GM18907 (cell line): ENCODE data around the gene ENTR1.

Experiments used
- ATAC-seq: cut with Tn5 transposase; IDR thresholded peaks from one replicate; pipeline ENCODE4 v1.9.1; 2021; ENCODE audit warnings: mild to moderate bottlenecking, moderate library complexity; ENCODE audit not compliant: unreplicated experiment

ENTR1 gene

DNA sequence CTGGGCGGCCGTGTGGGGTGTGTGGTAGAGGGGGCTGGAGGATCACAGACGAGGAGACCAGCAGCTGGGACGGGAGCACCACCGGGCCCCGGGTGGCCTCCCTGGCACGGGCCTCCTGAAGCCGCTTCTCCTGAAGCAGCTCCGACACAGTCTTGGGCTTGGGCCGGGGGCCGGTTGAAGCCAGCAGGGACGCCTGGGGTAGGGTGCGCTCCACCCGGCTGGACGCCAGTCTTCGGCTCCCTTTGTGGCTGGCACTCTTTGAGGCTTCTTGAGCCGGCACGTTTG is 31.5 kb downstream of the ENTR1 start:
- no peak for ATAC-seq

DNA sequence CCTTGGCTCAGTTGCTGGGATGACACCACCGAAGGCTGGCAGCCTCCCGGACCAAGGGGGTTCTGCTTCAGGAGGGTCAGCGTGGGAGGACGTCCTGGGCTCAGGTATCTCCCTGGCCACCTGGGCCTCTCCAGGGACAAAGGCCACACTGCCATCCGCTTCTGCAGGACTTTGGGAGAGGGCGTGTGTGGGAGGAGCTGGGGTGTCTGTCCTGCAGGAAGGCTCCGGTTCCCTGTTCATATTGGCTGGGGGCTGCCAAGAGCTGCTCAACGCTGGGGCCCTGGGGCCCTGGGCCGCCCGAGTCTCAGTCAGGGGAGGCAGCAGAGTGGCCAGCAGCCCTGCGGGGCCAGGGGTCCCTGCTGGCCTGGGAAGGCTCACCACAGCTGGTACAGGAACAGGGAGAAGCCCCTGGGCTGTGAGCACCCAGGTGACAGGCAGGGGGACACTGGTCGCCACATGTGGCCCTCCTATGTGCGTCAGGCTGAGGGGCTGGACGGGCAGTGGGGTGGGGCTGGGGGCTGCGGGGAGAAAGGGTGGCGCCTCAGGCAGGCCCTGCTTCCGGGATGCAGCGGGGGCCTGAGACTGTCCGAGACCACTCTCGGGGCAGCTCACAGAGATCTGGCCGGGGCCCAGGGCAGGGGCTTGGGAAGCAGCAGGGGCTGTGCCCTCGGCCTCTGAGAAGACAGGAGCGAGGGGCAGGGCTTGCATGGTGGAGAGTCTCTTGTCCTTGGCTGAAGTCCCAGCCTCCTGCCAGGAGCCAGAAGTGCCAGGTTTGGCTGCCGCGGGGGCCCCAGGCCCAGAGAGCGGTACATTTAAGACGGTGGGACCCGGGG is 32.0 kb downstream of the ENTR1 start:
- no peak for ATAC-seq

DNA sequence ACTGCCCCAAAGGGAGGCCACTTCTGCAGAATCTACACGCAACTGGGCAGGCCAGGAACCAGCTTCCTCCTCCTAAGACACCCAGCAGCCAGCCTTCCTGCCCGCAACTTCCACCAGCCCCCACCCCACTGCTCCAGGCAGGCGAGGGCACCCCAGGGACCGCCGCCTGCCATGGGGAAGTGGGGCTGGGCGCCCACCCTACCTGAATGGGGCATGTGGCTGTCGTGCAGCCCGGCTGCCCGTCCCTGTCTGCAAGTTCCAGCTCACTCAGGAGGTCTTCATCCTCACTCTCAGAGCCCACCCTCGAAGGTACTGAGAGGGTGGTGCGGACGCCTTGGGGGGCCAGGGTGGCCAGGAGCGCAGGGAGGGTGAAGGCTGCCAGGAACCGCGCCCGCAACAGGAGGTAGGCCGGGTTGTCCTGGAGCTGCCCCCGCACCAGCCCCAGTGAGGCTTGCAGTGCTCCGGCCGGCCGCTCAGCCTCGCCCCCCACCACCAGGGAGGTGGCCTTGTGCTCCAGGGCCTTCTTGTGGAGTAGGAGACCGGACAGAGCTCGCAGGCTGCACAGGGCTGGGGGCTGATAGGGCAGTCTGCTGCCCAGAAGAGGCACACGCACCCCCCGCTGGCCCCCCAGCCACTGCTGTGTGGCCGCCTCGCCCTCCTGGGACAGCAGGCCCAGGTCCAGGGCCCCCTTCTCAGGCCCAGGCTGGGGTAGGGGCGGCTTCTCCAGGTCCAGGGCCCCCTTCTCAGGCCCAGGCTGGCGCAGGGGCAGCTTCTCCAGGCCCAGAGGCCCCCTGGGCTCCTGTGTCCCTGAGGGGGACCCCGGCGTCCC is 32.9 kb downstream of the ENTR1 start:
- no peak for ATAC-seq

DNA sequence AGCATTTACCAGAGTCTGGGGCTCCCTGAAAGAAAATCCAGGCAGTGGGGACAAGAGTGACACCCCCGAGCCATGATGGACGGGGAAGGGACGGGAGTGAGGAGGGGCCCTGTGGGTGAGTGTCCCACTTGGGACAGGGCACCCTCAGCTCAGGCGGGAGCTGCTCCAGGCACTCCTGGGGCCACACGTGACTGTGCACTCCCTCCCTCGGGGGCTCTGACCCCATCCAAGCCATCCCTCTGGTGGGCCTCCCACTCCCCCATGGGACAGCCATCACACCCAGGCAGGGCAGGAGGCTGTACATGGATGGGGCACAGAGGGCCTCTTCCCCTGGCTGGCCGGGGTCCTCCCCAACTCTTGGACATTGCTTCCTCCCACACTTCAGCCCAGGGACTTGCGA is 34.0 kb downstream of the ENTR1 start:
- no peak for ATAC-seq

DNA sequence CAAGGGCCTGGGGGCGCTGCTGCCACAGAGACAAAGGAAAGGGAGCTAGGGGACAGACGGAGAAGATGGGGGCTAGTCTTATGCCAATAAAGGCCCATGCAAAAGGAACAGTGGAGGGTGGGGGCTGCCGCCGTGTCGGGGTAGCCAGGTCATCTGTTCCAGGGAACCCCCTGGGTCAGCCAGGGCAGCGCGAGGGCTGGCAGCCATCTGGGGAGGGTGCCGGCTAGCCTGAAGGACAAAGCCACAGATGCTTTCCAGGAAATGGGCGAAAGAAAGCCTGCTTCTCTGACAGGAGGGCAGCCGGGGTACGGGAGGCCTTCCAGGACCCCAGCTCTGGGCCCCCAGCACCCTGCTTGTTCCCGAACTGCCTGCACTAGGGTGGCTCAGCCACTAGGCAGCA is 35.3 kb downstream of the ENTR1 start:
- ATAC-seq = no peak

DNA sequence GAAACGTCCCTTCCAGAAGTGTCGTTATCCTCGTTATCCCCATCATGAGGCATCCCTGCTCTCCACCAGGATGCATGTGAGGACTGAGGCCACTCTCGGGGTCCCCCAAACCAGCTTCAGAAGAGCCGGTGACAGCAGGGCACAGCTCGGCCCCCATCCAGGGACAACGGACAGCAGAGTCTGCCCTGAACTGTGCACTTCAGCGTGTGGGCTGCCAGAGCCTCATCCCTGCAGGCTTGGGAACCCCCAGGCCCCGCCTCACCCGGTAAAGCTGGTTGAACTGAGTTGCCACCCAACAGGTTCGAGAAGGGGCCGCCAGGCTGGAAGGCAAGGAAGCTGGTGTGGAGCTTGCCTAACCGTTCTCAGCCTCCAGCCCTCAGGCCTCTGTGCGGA is 36.2 kb downstream of the ENTR1 start:
- ATAC-seq = no peak

DNA sequence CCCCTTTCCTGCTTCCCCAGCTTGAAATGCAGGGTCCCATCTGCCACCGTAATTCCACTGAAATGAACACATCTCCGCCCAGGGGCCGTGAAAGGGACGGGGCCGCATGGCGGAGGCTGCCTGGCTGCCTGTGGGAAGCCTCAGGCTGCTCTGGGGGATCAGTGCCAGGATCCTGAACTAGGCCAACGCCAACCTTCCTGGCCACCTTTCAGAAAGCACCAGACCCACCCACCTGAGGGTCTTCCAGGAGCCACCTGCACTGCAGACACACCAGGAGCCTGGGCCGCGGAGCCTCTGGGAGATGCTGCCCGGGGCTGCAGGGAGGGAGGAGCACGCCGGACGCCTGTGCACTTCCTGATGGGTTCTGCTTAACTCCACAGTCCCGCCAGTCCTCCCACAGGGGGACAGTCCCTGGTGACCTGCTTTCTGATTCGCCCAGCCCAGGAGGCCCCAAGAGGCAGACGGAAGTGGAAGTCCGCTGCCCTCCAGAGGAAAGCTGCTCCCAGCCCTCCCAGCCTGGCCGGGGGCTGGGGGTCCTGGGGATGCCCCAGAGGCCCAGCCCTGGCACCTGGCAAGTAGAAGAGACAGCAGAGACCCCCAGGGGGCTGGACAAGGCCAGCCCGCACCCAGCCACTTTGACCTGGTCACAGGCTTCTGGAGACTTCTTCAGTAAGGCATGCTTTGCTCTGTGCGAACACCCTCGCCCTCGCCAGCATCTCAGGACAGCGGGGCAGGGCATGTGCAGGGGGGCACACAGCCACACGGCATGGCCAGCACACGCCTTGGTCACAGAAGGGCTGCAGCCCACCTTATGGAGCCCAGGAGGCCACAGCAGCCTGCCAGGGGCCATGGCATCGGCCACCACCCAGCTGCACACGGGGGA is 36.9 kb downstream of the ENTR1 start, which contains the start of gene CARD9:
CARD9 (minus strand) TSS at position 370 of the 883 bp plus-strand sequence. CDS start 1,591 bp downstream, outside the sequence.
- no peak for ATAC-seq

DNA sequence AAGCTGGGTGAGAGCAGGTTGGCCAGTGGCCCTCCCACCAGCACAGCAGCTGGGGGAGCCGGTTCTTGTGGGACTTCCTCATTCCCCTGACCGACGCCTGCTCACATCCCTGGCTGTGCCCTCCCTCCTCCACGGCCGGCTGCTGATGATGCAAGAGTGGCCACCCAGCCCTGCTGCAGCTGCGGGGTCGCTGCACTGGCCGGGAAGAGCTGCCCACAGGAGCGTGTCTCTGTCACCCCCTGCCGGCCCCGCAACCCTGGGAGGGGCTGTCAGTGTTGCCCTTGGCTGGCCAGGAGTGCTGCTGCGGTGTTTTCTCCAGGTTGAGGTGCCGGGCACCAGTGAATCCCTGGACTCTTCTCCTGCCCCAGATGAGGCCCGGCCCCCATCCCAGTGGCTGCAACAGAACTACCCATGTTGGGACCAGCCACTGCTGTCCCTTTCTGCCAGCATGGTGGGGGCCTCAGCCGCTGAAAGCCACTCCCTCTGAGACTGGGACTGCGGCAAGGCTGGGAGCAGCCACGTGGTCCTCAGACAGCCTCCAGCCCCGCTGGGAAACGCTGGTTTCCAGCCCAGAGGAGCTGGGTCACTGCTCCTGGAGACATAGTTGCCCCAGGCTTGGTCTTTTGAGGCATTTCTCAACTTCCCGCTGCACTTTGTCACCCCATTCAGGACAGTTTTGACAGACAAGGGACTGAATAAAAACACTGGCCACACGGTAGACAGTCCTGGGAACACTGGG is 37.7 kb downstream of the ENTR1 start:
- ATAC-seq = no peak

DNA sequence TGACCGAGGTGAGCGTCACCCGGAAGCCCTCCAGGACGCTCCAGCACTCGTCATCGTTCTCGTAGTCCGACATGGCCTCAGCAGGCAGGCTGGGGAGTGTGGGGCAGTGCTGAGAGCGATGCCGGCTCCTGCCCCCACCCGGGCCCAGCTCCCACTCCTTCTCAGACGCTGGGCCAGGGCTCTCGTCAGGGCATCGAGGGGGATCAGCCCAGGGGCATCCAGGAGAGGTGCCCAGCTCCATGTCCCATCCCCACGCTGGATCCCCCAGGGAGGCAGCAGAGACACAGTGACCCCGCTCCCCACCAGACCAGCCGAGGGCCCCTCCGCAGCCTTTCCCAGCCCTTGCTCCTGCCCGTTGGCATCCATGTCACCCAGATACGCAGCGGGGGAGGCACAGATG is 38.4 kb downstream of the ENTR1 start:
- ATAC-seq = no peak

DNA sequence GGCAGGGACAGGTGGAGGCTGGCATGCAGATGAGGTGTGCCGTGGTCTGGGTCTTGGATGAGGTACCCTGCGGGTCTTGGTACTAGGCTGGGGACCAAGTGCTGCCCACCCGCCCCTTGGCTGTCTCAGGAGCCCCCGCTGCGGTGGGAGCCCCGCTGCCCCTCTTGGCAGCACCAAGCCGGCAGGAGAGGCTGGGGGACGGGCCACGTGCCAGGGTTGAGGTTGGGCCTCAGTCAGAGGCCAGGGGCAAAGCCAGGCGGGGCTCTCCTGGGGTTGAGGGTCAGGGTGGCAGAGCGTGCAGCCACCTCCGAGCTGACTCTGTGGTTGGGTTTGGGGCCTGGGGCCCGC is 38.9 kb downstream of the ENTR1 start:
- ATAC-seq = no peak

DNA sequence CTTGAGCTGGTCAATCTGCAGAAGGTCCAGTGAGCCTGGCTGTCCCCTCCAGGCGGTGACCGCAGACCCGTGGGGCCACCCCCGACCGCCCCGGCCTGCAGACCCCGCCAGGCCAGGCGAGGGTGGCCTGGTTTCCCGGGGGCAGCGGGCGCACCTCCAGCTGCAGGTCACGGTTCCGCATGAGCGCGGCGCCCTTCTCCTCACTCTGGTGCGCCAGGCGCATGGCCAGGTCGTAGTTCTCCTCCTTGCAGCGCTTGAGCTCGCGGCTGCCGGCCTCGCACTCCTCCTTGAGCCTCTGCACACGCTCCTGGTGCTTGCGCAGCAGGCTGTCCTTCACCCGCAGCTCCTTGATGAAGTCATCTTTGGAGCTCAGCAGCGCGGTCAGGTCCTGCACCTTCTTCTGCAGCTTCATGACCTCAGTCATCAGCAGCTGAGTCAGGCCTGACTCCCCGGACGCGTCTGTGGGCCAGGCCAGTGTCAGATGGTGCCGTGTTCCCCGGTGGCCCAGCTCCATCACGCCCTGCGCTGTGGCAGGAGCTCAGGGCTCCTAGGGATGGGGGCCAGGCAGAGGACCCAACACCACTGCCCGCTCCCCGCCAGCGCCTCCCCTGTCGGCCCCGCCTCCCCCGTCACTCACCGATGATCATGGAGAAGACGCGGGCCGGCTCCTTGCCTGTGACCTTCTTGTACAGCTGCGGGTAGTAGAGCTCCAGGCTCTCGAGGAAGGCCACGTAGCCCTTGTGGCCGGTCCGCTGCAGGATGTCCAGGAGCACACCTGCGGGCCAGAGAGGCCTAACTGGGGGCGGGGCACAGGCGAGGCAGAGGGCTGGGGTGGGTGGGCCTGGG is 39.5 kb downstream of the ENTR1 start:
- no peak for ATAC-seq

DNA sequence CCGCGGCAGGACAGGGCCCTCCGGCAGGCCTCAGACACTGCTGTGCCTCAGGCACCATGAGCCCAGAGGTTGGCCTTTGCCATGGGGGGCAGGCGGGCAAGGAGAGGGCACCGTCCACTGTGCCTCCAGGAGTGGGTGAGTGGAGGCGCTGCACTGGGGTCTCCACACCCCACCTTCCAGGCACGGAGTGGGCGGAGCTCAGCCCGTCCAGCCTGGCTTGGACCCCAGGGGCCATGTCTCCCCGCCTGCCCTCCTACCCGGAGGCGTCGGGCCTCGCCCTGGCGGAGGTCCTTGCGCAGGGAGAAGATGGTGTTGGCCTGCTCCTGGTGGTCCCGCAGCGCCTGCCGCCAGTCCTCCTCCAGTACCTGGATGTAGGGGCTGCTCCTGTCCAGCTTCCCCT is 40.4 kb downstream of the ENTR1 start:
- no peak for ATAC-seq

DNA sequence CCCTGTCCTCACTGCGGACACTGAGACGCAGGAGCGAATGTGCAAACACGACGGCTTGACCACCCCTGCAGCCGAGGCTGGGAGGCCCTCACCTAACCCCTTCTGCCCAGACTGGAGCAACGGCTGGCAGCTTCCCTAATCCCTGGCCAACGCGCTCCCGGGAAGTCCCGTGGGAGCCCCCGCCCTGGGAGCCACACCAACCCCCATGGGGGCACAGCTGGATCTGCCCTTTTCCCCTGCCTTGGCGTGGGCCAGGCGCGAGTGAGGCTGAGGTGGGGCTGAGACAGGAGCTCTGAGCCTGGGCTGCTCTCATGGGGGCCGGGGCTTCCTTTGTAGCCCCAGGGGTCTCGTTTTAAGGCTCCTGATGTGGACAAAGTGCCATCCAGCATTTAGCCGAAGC is 42.2 kb downstream of the ENTR1 start:
- ATAC-seq = no peak

DNA sequence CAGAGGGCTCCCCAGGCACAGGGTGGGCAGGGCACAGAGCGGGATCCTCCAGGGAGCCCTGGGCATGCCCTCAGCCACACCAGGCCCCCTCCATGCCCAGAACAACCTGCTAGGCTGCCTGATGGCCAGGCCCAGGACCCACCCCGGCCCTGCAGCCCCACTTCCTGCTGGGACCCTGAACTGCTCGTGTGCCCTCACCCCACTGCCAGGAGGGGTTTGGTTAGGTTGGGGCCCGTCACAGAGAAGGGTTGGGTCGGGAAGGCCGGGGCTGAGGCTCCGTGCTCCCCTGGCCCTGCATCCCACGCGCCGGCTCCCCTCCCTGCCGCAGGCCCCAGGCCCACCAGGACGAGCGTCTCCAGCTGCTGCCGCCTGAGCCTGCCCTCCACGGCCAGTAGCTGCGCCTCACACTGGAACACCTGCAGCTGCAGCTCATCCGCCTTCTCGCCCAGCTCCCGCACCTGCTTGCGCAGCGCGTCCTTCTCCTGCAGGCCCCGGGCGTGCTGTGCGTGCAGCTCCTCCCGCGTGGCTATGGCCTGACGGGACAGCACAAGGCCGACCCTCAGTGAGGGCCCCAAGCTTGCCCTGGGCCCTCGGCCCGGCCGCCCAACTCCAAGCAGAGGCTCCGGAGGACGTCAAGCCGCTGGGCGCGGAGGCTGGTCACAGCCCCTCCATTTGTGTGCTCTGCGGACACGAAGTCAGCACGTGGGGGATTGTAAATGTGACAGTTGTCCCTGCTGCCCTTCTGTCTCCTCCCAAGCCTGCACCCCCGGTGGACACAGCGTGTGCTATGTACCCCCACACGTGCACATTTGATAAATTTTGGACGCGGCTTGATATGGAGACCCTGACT is 42.9 kb downstream of the ENTR1 start:
- ATAC-seq = no peak

DNA sequence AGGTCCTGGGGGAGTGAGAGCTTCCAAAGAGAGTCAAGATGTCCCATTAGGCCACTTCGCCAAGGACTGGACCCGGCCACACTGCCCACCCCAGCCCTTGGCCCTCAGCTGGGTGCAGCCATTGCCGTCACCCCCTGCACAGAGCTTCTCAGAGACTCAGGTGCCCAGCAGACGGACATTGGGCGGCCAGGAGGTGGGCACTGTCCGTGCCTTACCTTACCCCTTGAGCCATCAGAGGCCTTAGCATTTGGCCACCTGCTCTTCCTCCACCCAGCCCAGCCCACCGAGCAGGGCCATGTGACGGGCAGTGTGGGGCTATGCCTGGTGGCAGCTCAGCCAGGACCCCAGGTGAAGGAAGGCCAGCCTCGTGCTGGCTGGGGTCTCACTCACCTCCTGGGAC is 43.6 kb downstream of the ENTR1 start:
- ATAC-seq = no peak

DNA sequence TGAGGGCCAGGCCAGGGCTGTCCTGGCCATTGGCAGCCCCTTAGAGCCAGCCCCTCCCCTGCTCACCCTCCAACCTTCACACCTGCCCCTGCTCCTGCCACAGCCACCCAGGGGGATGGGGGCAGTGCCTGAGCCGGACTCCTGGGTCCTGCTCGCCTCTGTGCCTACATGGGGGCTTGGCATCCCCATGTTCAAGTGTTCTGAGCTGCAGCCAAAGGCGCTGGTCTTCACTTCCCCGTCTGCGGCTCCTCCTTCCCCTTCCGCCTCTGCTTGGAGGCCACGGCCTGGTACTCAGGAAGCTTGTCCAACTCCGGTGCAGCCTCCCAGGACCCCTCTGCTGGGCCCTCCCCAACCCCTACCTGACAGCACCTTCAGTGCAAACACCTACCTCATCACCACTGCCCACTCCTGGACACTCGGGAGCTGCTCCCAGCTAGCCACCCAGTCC is 44.6 kb downstream of the ENTR1 start:
- ATAC-seq = no peak

DNA sequence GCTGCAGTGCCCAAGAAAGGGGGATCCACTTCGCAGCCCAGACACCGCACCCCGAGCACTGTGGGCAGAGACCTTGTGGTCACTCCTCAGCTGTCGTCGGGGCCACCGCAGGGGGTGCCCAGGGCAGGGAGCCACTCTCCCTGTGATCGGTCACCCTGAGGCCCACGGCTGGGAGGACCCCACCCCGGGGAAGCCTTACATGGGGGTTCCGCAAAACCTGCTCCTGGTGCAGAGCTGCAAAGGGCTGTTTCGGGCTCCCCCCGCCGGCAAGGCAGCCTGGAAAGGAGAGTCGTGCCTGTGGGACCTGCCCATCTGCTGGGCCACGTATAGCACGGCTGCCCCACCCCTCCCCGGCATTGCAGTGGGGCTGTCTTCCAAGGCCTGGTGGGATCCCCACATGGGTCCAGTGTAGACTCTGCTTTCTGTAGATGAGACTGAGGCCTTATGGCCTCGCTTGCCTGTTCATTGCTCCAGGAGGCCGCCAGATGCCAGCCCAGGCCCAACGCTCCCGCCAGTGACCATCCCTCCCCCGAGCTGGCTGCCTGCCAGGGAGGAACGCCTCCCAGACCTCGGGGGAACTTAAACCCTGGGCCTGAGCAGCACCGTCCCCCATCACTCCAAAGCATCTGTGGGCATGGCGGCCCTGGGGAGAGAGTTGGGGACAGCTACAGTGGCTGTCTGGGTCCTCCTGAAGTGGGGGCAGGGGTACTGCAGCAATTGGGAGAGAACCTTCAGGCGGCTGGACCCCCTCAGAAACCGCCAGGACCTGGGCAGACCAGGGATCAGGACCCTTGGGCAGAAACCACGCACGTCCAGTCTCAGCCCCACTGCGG is 45.3 kb downstream of the ENTR1 start:
- ATAC-seq = no peak
